A673 (cell line): Measurements from ENCODE around the gene CAMSAP1. TPM values are rescaled to one million over a fixed set of nuclear protein-coding genes. Genes with fewer than 3 reads are reported as not detected.

ENCODE experiments used
- BruUV-seq: library from RNA; stranded (reverse); fragments of 400-500 nt; replicated peaks from 2 replicates; lab custom pipeline; 2021; lab: Mats Ljungman, UMichigan
- CTCF ChIA-PET: fragments of 300-600 bp; sonication (Branson Sonifier 250); formaldehyde crosslinking; loops from one replicate; lab custom pipeline; 2022; ENCODE audit warnings: antibody characterized with exemption; lab: Charles Lee
- POLR2A ChIA-PET: fragments of 300-600 bp; sonication (Branson Sonifier 250); formaldehyde crosslinking; loops from one replicate; lab custom pipeline; 2022; ENCODE audit warnings: antibody characterized with exemption; ENCODE audit not compliant: low non-redundant PET; lab: Charles Lee
- DNase-seq: peaks from one replicate; pipeline ENCODE4 v3.0.0-alpha.2; 2015; ENCODE audit warnings: low spot score
- H3K27ac ChIP-seq: fragments of 200-600 bp; sonication (generic); 2 replicates; pipeline ENCODE4 v1.5.1; 2016; ENCODE audit warnings: mixed run types, low read depth, mild to moderate bottlenecking, mixed read lengths, antibody characterized with exemption, low read length; ENCODE audit not compliant: poor library complexity, severe bottlenecking
- H3K27me3 ChIP-seq: fragments of 200-600 bp; sonication (generic); replicated peaks from 2 replicates; pipeline ENCODE4 v1.6.1; 2017; ENCODE audit warnings: mixed run types, low read depth, mild to moderate bottlenecking, mixed read lengths, antibody characterized with exemption, low read length; ENCODE audit not compliant: insufficient read depth, poor library complexity
- H3K36me3 ChIP-seq: fragments of 200-600 bp; sonication (generic); 2 replicates; pipeline ENCODE4 v1.6.1; 2016; ENCODE audit warnings: mixed run types, mild to moderate bottlenecking, mixed read lengths, antibody characterized with exemption, low read length; ENCODE audit not compliant: insufficient read depth, poor library complexity, severe bottlenecking
- H3K4me1 ChIP-seq: fragments of 200-600 bp; sonication (generic); 2 replicates; pipeline ENCODE4 v1.6.1; 2017; ENCODE audit warnings: mixed run types, mild to moderate bottlenecking, mixed read lengths, antibody characterized with exemption, low read length; ENCODE audit not compliant: insufficient read depth, poor library complexity, severe bottlenecking
- H3K4me3 ChIP-seq: fragments of 200-600 bp; sonication (generic); 2 replicates; pipeline ENCODE4 v1.5.1; 2016; ENCODE audit warnings: low read depth, mixed run types, mild to moderate bottlenecking, mixed read lengths, low read length; ENCODE audit not compliant: poor library complexity, severe bottlenecking
- H3K9me3 ChIP-seq: fragments of 200-600 bp; sonication (generic); 2 replicates; pipeline ENCODE4 v1.6.1; 2016; ENCODE audit warnings: mixed run types, low read depth, mild to moderate bottlenecking, mixed read lengths, antibody characterized with exemption, low read length; ENCODE audit not compliant: poor library complexity, severe bottlenecking
- CTCF ChIP-seq: fragments of 300-800, 200-600 bp; sonication (generic); conservative IDR thresholded peaks from 2 replicates; pipeline ENCODE4 v1.5.1; 2017; ENCODE audit warnings: low read depth, mild to moderate bottlenecking, antibody characterized with exemption, low read length, moderate library complexity, mixed read lengths
- EZH2 ChIP-seq: fragments of 200-600 bp; sonication (generic); IDR thresholded peaks from 2 replicates; pipeline ENCODE4 v1.6.1; 2017; ENCODE audit warnings: borderline replicate concordance, low read depth, mild to moderate bottlenecking, mixed read lengths, antibody characterized with exemption, low read length; ENCODE audit not compliant: poor library complexity, severe bottlenecking
- intact Hi-C: fragments of 100-400 bp; cut with micrococcal nuclease; formaldehyde crosslinking; loops from one replicate; pipeline ENCODE4 v1.10.0; 2022; ENCODE audit not compliant: unreplicated experiment
- total RNA-seq: library from RNA; stranded (reverse); gene quantifications from 2 replicates; pipeline ENCODE4 v1.2.3, GENCODE V29; 2021

The CAMSAP1 gene
- total RNA-seq, 1 experiment from 2014 or later = 52.3 TPM

GRCh38 chr9:135950135-135950682, 42.9 kb upstream of the CAMSAP1 start:
- intact Hi-C loops = no loop called here
- TF ChIP-seq EZH2 (no peak), CTCF (no peak)
- BruUV-seq = no TSS peak
- Histone ChIP-seq H3K36me3 (peaks cover 42% of the 10 kb centered on the region), H3K4me1 (no peaks in the 10 kb centered on the region), H3K27me3 (no peaks in the 10 kb centered on the region), H3K4me3 (no peak overlapping the region), H3K27ac (no peak overlapping the region), H3K9me3 (no peaks in the 10 kb centered on the region)
- CTCF ChIA-PET = no interaction called here
- POLR2A ChIA-PET = no interaction called here
- DNase-seq = no peak

GRCh38 chr9:135949501-135950134, 42.3 kb upstream of the CAMSAP1 start:
- peaks cover 44% of the 10 kb centered on the region for H3K36me3 ChIP-seq
- ChIA-PET CTCF (no interaction called here), POLR2A (no interaction called here)
- H3K9me3 ChIP-seq = no peaks in the 10 kb centered on the region
- H3K4me1 ChIP-seq = no peaks in the 10 kb centered on the region
- no peak overlapping the region for H3K27ac ChIP-seq
- TF ChIP-seq CTCF = no peak
- no peak for TF ChIP-seq EZH2
- intact Hi-C loops = no loop called here
- no TSS peak for BruUV-seq
- H3K27me3 ChIP-seq = no peaks in the 10 kb centered on the region
- DNase-seq = no peak
- H3K4me3 ChIP-seq = no peak overlapping the region

GRCh38 chr9:135948968-135949367, 41.6 kb upstream of the CAMSAP1 start:
- Histone ChIP-seq H3K4me1 (no peaks in the 10 kb centered on the region), H3K9me3 (no peaks in the 10 kb centered on the region), H3K27me3 (no peaks in the 10 kb centered on the region), H3K36me3 (peaks cover 42% of the 10 kb centered on the region), H3K27ac (no peak overlapping the region), H3K4me3 (no peak overlapping the region)
- CTCF ChIA-PET = no interaction called here
- TF ChIP-seq EZH2 = no peak
- TF ChIP-seq CTCF = no peak
- no peak for DNase-seq
- POLR2A ChIA-PET = interaction anchor here (0.6 kb wide), 1 partner anchor 854 kb away, joined by 5 read pairs; no protein-coding TSS in a partner anchor
- no TSS peak for BruUV-seq
- intact Hi-C loops = no loop called here
